Measurements from ENCODE around the gene LRIT3. TPM values are rescaled to one million over a fixed set of nuclear protein-coding genes. Genes with fewer than 3 reads are reported as not detected.

The LRIT3 gene
- total RNA-seq, 1 donor from 2014 or later, result 0.07 TPM

DNA sequence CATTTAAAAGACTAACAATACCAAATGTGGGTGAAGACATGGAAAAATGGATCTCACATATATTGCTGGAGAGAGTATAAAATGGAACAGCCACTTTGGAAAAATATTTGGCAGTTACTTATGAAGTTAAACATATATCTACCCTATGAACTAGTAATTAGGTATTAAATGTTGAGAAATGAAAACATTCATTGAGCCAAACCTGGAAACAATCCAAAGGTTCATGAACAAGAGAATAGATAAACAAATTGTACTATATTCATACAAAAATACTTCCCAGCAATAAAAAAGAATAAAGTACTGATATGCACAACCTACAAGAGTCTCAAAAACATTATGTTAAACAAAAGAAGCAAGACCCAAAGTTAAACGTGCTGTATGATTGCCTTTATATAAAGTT lies 60.8 kb downstream of the LRIT3 start:
- H3K27ac Mint-ChIP-seq (ENCODE audit: unreplicated experiment), result no peak overlapping the region
- no peaks in the 10 kb centered on the region for H3K36me3 Mint-ChIP-seq (ENCODE audit: low read depth)
- H3K27me3 Mint-ChIP-seq (ENCODE audit: low read depth), result no peaks in the 10 kb centered on the region
- TF ChIP-seq, protein P1, sequence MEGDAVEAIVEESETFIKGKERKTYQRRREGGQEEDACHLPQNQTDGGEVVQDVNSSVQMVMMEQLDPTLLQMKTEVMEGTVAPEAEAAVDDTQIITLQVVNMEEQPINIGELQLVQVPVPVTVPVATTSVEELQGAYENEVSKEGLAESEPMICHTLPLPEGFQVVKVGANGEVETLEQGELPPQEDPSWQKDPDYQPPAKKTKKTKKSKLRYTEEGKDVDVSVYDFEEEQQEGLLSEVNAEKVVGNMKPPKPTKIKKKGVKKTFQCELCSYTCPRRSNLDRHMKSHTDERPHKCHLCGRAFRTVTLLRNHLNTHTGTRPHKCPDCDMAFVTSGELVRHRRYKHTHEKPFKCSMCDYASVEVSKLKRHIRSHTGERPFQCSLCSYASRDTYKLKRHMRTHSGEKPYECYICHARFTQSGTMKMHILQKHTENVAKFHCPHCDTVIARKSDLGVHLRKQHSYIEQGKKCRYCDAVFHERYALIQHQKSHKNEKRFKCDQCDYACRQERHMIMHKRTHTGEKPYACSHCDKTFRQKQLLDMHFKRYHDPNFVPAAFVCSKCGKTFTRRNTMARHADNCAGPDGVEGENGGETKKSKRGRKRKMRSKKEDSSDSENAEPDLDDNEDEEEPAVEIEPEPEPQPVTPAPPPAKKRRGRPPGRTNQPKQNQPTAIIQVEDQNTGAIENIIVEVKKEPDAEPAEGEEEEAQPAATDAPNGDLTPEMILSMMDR (IDR thresholded peaks at IDR 0.05), result no peak
- no peak for DNase-seq (ENCODE audit: low spot score)
- H3K4me1 Mint-ChIP-seq (ENCODE audit: low read depth), result peaks cover 13% of the 10 kb centered on the region
- H3K9me3 Mint-ChIP-seq (ENCODE audit: low read depth), result peaks cover 14% of the 10 kb centered on the region
- H3K4me3 Mint-ChIP-seq (ENCODE audit: unreplicated experiment), result no peak overlapping the region

GRCh38 chr4:109910256-109910655 lies 62.3 kb downstream of the LRIT3 start:
- H3K27ac Mint-ChIP-seq (ENCODE audit: unreplicated experiment), result no peak overlapping the region

GRCh38 chr4:109912706-109913595 lies 65.0 kb downstream of the LRIT3 start, which contains the start of gene EGF:
EGF (plus strand) TSS chr4:109912883; CDS start chr4:109913336, 453 bp downstream.
- H3K27ac Mint-ChIP-seq (ENCODE audit: unreplicated experiment), result peak within 1 kb of the TSS; percentile 76
- DNase-seq (ENCODE audit: low spot score), result no peak
- no peaks in the 10 kb centered on the region for H3K36me3 Mint-ChIP-seq (ENCODE audit: low read depth)
- no peaks in the 10 kb centered on the region for H3K27me3 Mint-ChIP-seq (ENCODE audit: low read depth)
- peak within 1 kb of the TSS; percentile 29 for H3K4me3 Mint-ChIP-seq (ENCODE audit: unreplicated experiment)
- TF ChIP-seq, protein P1 (IDR thresholded peaks at IDR 0.05), result no peak
- peaks cover 23% of the 10 kb centered on the region for H3K4me1 Mint-ChIP-seq (ENCODE audit: low read depth)
- H3K9me3 Mint-ChIP-seq (ENCODE audit: low read depth), result no peaks in the 10 kb centered on the region

More at GRCh38 chr4:109910256-109910655, 62.3 kb downstream of the LRIT3 start:
- H3K27me3 Mint-ChIP-seq (ENCODE audit: low read depth), result no peaks in the 10 kb centered on the region
- DNase-seq (ENCODE audit: low spot score), result no peak
- no peaks in the 10 kb centered on the region for H3K36me3 Mint-ChIP-seq (ENCODE audit: low read depth)
- peaks cover 17% of the 10 kb centered on the region for H3K4me1 Mint-ChIP-seq (ENCODE audit: low read depth)
- H3K4me3 Mint-ChIP-seq (ENCODE audit: unreplicated experiment), result no peak overlapping the region
- H3K9me3 Mint-ChIP-seq (ENCODE audit: low read depth), result peaks cover 14% of the 10 kb centered on the region
- TF ChIP-seq, protein P1 (IDR thresholded peaks at IDR 0.05), result no peak

GRCh38 chr4:109913596-109914241 lies 65.8 kb downstream of the LRIT3 start:
- DNase-seq (ENCODE audit: low spot score), result no peak
- H3K4me1 Mint-ChIP-seq (ENCODE audit: low read depth), result peaks cover 23% of the 10 kb centered on the region
- no peaks in the 10 kb centered on the region for H3K36me3 Mint-ChIP-seq (ENCODE audit: low read depth)
- H3K4me3 Mint-ChIP-seq (ENCODE audit: unreplicated experiment), result no peak overlapping the region
- TF ChIP-seq, protein P1 (IDR thresholded peaks at IDR 0.05), result no peak
- H3K9me3 Mint-ChIP-seq (ENCODE audit: low read depth), result no peaks in the 10 kb centered on the region
- no peaks in the 10 kb centered on the region for H3K27me3 Mint-ChIP-seq (ENCODE audit: low read depth)
- no peak overlapping the region for H3K27ac Mint-ChIP-seq (ENCODE audit: unreplicated experiment)

DNA sequence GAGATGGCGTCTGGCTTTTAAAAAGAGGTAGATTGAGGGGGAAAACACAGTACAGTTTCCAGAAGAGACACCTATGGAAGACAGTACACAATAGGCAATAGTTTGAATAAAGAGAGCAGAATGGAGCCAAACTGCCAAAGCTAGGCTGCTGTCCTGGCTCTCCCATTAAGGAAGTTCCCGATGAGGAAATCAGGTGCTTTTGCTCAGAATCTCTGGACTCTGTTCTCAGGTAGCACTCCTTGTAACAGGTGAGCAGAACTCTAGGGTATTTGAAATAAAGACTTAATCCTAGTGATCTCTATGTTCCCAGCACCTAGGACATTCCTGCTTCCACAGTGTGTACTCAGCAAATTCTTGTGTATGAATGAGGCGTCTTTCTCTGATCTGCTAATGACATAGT lies 66.4 kb downstream of the LRIT3 start:
- Mint-ChIP-seq H3K27me3 (ENCODE audit: low read depth) (no peaks in the 10 kb centered on the region), H3K4me1 (ENCODE audit: low read depth) (peaks cover 23% of the 10 kb centered on the region), H3K36me3 (ENCODE audit: low read depth) (no peaks in the 10 kb centered on the region), H3K27ac (ENCODE audit: unreplicated experiment) (no peak overlapping the region), H3K4me3 (ENCODE audit: unreplicated experiment) (no peak overlapping the region), H3K9me3 (ENCODE audit: low read depth) (no peaks in the 10 kb centered on the region)
- TF ChIP-seq, protein P1 (IDR thresholded peaks at IDR 0.05), result no peak
- DNase-seq (ENCODE audit: low spot score), result no peak

All from chondrocyte (in vitro differentiated cells).